AG10803 (cell line): ENCODE results near the gene ALB.

Experiments
- DNase-seq: peaks from one replicate; pipeline ENCODE4 v3.0.0; 2010; ENCODE audit warnings: low read depth
- H3K4me3 ChIP-seq: 2 replicates; pipeline ENCODE4 v1.5.1; 2011; ENCODE audit warnings: mild to moderate bottlenecking, low read length, control low read depth
- CTCF ChIP-seq: conservative IDR thresholded peaks from 2 replicates; pipeline ENCODE4 v1.5.1; 2011; ENCODE audit warnings: mild to moderate bottlenecking, low read length, control low read depth, inconsistent platforms

The ALB gene

GRCh38 chr4:73409012-73409862 lies 5.2 kb downstream of the ALB start:
- H3K4me3 ChIP-seq, result no peak overlapping the region
- DNase-seq, result no peak
- no peak for TF ChIP-seq CTCF

GRCh38 chr4:73409978-73410548 lies 6.0 kb downstream of the ALB start:
- H3K4me3 ChIP-seq, result no peak overlapping the region
- DNase-seq, result no peak
- no peak for TF ChIP-seq CTCF

- no peak for TF ChIP-seq CTCF
- no peak overlapping the region for H3K4me3 ChIP-seq
- no peak for DNase-seq
These were observed 7.0 kb downstream of the ALB start for GRCh38 chr4:73410916-73411730.

GRCh38 chr4:73411731-73412414 lies 7.8 kb downstream of the ALB start:
- no peak for TF ChIP-seq CTCF
- no peak overlapping the region for H3K4me3 ChIP-seq
- DNase-seq, result no peak

GRCh38 chr4:73413294-73413755 lies 9.2 kb downstream of the ALB start:
- no peak overlapping the region for H3K4me3 ChIP-seq
- DNase-seq, result no peak
- TF ChIP-seq CTCF, result no peak

GRCh38 chr4:73414936-73415271 lies 10.8 kb downstream of the ALB start:
- no peak for TF ChIP-seq CTCF
- no peak overlapping the region for H3K4me3 ChIP-seq
- peak; percentile 4 for DNase-seq
